HepG2 (cell line): ENCODE data around the gene PTPRO. TPM values are rescaled to one million over a fixed set of nuclear protein-coding genes. Genes with fewer than 3 reads are reported as not detected.

Experiments used
- ATAC-seq: fragments of 200-7000 bp; cut with Tn5 transposase; 3 replicates; pipeline ENCODE4 v1.9.1; 2020; ENCODE audit warnings: mild to moderate bottlenecking, moderate library complexity
- BruUV-seq: library from RNA; stranded (reverse); fragments of 400-500 nt; replicated peaks from 2 replicates; lab custom pipeline; 2021; lab: Mats Ljungman, UMichigan
- CTCF ChIA-PET: fragments of 300-600 bp; formaldehyde crosslinking; extraction: SDS; loops from one replicate; lab custom pipeline; 2021; ENCODE audit warnings: low total read pairs, inconsistent platforms, low intra/inter-chr PET ratio; lab: Yijun Ruan, JAX
- POLR2A ChIA-PET: fragments of 350-600 bp; sonication (Branson Sonifier 250); formaldehyde crosslinking; loops from one replicate; lab custom pipeline; 2020; ENCODE audit warnings: antibody characterized with exemption, inconsistent platforms; lab: Yijun Ruan, JAX
- DNase-seq: peaks from one replicate; pipeline ENCODE4 v3.0.0-alpha.2; 2015; ENCODE audit warnings: low spot score
- FAIRE-seq: peaks from 3 replicates; lab custom pipeline; 2011; peaks lifted over from hg19 to GRCh38; lab: Jason Lieb, UNC
- H2AFZ ChIP-seq: one replicate; pipeline ENCODE4 v1.6.1; 2011; ENCODE audit warnings: low read length, inconsistent platforms
- H3K27ac ChIP-seq: fragments of 300-600 bp; 3 replicates; pipeline ENCODE4 v1.8.0; 2011; ENCODE audit warnings: mixed run types, mild to moderate bottlenecking, mixed read lengths, low read length, inconsistent platforms; ENCODE audit not compliant: insufficient read depth; ENCODE audit errors: extremely low read length
- H3K27me3 ChIP-seq, 2 experiments: fragments of 200-600 bp in 1 of 2; 2 replicates in 1 of 2; 3 replicates in 1 of 2; pipeline versions ENCODE4 v1.6.0 to v1.8.0; 2011; ENCODE audit warnings: low read length in 2 of 2, mild to moderate bottlenecking in 2 of 2, moderate library complexity in 2 of 2, inconsistent platforms in 1 of 2; ENCODE audit not compliant: insufficient read depth in 2 of 2, control insufficient read depth in 1 of 2
- H3K36me3 ChIP-seq, 2 experiments: fragments of 200-600 bp in 1 of 2; replicated peaks in 1 of 2; 2 replicates in 1 of 2; 3 replicates in 1 of 2; pipeline versions ENCODE4 v1.5.1 to v1.8.0; 2011; ENCODE audit warnings: low read length in 2 of 2, inconsistent platforms in 1 of 2; ENCODE audit not compliant: insufficient read depth in 2 of 2, control insufficient read depth in 1 of 2
- H3K4me1 ChIP-seq: 2 replicates; pipeline ENCODE4 v1.5.1; 2012; ENCODE audit warnings: low read length, inconsistent platforms; ENCODE audit not compliant: insufficient read depth
- H3K4me2 ChIP-seq: 2 replicates; pipeline ENCODE4 v1.6.0; 2011; ENCODE audit warnings: low read depth, low read length, inconsistent platforms
- H3K4me3 ChIP-seq, 3 experiments: fragments of 200-600 bp in 1 of 3; sonication (generic), shearing (Covaris generic) in 1 of 3; replicated peaks in 1 of 3; 2 replicates each; pipeline ENCODE4 v1.5.1; 2011 to 2016; ENCODE audit warnings: low read length in 3 of 3, inconsistent platforms in 2 of 3, low read depth in 2 of 3, mild to moderate bottlenecking in 2 of 3, control low read depth in 1 of 3, mixed read lengths in 1 of 3; ENCODE audit not compliant: insufficient read depth in 1 of 3
- H3K79me2 ChIP-seq: one replicate; pipeline ENCODE4 v1.6.1; 2011; ENCODE audit warnings: low read length, inconsistent platforms; ENCODE audit not compliant: insufficient read depth
- H3K9ac ChIP-seq: 2 replicates; pipeline ENCODE4 v1.6.0; 2011; ENCODE audit warnings: mild to moderate bottlenecking, low read depth, low read length, inconsistent platforms; ENCODE audit not compliant: insufficient read depth
- H3K9me3 ChIP-seq: 2 replicates; pipeline ENCODE4 v1.5.1; 2012; ENCODE audit warnings: mild to moderate bottlenecking, low read length
- H4K20me1 ChIP-seq: 2 replicates; pipeline ENCODE4 v1.6.0; 2011; ENCODE audit warnings: inconsistent platforms, mild to moderate bottlenecking, low read length, moderate library complexity; ENCODE audit not compliant: insufficient read depth
- GTF3A ChIP-seq: sonication (generic); formaldehyde crosslinking; conservative IDR thresholded peaks from 2 replicates; pipeline ENCODE4 v1.4.0; 2020; ENCODE audit warnings: mild to moderate bottlenecking, missing genetic modification reagents
- HOXA7 ChIP-seq: sonication (generic); formaldehyde crosslinking; IDR thresholded peaks from 2 replicates; pipeline ENCODE4 v1.8.1; 2022; ENCODE audit warnings: mild to moderate bottlenecking, missing genetic modification reagents, moderate library complexity
- ZNF761 ChIP-seq: sonication (generic); formaldehyde crosslinking; conservative IDR thresholded peaks from 2 replicates; pipeline ENCODE4 v1.4.0; 2020; ENCODE audit warnings: mild to moderate bottlenecking, missing genetic modification reagents
- ZNF768 ChIP-seq: sonication (generic); formaldehyde crosslinking; IDR thresholded peaks from 2 replicates; pipeline ENCODE4 v1.4.0; 2020; ENCODE audit warnings: missing genetic modification reagents
- WGBS: methylation state at CpG from one replicate; pipeline ENCODE4 v1.1.6; 2017; ENCODE audit warnings: low lambda C conversion rate; 5-methylcytosine and 5-hydroxymethylcytosine counted together
- in situ Hi-C: cut with HindIII; loops from 2 replicates; pipeline ENCODE4 v1.10.0; 2017; ENCODE audit warnings: low pct_unique_long_range_greater_than_20kb; ENCODE audit not compliant: extremely low pct_ligation_motif_present
- intact Hi-C: fragments of 100-400 bp; cut with micrococcal nuclease; formaldehyde crosslinking; loops from one replicate; pipeline ENCODE4 v1.10.0; 2022; ENCODE audit not compliant: unreplicated experiment
- polyA plus RNA-seq, 8 experiments: library from polyadenylated mRNA; depleted of rRNA in 3 of 8; stranded (reverse) in 7 of 8; unstranded in 1 of 8; fragments of >200 nt; fragmentation: Illumina TruSeq in 4 of 8; extraction: Trizol in 4 of 8; gene quantifications; 2 replicates each; pipeline versions ENCODE4 v1.2.1 to v1.2.3, GENCODE V29; 2011 to 2016; ENCODE audit warnings: low read depth in 4 of 8, missing spikeins in 1 of 8, mixed read lengths in 1 of 8; ENCODE audit not compliant: insufficient read depth in 1 of 8
- total RNA-seq, 5 experiments: library from RNA; depleted of rRNA; stranded (reverse); fragments of >200 nt; fragmentation: Illumina TruSeq; extraction: Trizol; gene quantifications; 2 replicates each; pipeline ENCODE4 v1.2.3, GENCODE V29; 2016; ENCODE audit warnings: low read depth in 1 of 5
- TF ChIP-seq, protein P1 (sequence below): sonication (generic); formaldehyde crosslinking; IDR thresholded peaks from 2 replicates; pipeline ENCODE4 v1.5.0; 2020; ENCODE audit warnings: mild to moderate bottlenecking, missing genetic modification reagents, borderline replicate concordance
- TF ChIP-seq, protein P2 (sequence below): sonication (generic); formaldehyde crosslinking; IDR thresholded peaks from 2 replicates; pipeline ENCODE4 v1.5.0; 2020; ENCODE audit warnings: mild to moderate bottlenecking, missing genetic modification reagents, borderline replicate concordance

Gene PTPRO
- total and polyA plus RNA-seq, 2 of the 13 experiments (the other 11 are each of a cell fraction or from before 2014, with no cell fraction given) = 0.04 TPM; not detected in 1

DNA sequence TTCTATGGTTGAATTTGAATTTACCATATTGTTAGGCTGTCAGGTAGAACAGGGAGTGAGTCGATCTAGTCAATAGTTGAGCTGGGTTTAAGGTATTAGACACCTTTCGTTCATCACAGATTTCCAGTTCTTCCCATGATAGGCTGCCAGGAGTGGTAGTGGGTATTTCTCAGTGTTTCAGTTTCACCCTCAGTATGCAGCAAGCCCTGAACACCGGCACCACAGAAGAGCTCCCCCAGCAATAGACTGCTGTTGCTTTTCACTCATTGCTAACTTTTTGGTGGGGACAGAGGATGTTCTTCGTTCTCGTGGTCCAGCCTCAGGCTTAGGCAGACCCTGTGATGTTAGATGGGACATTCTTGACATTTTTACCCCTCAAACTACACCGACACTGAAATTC lies 164.6 kb downstream of the PTPRO start:
- Histone ChIP-seq H3K4me2 (no peak overlapping the region), H3K4me1 (no peaks in the 10 kb centered on the region), H3K27ac (no peak overlapping the region), H3K36me3 (no peaks in the 10 kb centered on the region), H3K4me3 (no peak overlapping the region), H3K9me3 (no peaks in the 10 kb centered on the region), H3K9ac (no peak overlapping the region), H3K79me2 (no peaks in the 10 kb centered on the region), H2AFZ (no peak overlapping the region), H3K27me3 (no peaks in the 10 kb centered on the region; a peak in 1 of 5 replicates), H4K20me1 (no peaks in the 10 kb centered on the region)
- POLR2A ChIA-PET = no interaction called here
- WGBS = 18% methylated on average over 5 of the region's 6 CpGs
- no peak for DNase-seq
- no peak for TF ChIP-seq GTF3A (CRISPR knock-in tag)
- TF ChIP-seq ZNF768 (CRISPR knock-in tag) = no peak
- TF ChIP-seq, protein P1, sequence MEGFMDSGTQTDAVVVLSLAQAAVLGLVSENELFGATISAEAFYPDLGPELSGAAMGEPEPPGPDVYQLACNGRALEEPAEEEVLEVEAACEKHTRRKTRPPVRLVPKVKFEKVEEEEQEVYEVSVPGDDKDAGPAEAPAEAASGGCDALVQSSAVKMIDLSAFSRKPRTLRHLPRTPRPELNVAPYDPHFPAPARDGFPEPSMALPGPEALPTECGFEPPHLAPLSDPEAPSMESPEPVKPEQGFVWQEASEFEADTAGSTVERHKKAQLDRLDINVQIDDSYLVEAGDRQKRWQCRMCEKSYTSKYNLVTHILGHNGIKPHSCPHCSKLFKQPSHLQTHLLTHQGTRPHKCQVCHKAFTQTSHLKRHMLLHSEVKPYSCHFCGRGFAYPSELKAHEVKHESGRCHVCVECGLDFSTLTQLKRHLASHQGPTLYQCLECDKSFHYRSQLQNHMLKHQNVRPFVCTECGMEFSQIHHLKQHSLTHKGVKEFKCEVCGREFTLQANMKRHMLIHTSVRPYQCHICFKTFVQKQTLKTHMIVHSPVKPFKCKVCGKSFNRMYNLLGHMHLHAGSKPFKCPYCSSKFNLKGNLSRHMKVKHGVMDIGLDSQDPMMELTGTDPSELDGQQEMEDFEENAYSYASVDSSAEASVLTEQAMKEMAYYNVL (CRISPR knock-in tag) = no peak
- TF ChIP-seq, protein P2, sequence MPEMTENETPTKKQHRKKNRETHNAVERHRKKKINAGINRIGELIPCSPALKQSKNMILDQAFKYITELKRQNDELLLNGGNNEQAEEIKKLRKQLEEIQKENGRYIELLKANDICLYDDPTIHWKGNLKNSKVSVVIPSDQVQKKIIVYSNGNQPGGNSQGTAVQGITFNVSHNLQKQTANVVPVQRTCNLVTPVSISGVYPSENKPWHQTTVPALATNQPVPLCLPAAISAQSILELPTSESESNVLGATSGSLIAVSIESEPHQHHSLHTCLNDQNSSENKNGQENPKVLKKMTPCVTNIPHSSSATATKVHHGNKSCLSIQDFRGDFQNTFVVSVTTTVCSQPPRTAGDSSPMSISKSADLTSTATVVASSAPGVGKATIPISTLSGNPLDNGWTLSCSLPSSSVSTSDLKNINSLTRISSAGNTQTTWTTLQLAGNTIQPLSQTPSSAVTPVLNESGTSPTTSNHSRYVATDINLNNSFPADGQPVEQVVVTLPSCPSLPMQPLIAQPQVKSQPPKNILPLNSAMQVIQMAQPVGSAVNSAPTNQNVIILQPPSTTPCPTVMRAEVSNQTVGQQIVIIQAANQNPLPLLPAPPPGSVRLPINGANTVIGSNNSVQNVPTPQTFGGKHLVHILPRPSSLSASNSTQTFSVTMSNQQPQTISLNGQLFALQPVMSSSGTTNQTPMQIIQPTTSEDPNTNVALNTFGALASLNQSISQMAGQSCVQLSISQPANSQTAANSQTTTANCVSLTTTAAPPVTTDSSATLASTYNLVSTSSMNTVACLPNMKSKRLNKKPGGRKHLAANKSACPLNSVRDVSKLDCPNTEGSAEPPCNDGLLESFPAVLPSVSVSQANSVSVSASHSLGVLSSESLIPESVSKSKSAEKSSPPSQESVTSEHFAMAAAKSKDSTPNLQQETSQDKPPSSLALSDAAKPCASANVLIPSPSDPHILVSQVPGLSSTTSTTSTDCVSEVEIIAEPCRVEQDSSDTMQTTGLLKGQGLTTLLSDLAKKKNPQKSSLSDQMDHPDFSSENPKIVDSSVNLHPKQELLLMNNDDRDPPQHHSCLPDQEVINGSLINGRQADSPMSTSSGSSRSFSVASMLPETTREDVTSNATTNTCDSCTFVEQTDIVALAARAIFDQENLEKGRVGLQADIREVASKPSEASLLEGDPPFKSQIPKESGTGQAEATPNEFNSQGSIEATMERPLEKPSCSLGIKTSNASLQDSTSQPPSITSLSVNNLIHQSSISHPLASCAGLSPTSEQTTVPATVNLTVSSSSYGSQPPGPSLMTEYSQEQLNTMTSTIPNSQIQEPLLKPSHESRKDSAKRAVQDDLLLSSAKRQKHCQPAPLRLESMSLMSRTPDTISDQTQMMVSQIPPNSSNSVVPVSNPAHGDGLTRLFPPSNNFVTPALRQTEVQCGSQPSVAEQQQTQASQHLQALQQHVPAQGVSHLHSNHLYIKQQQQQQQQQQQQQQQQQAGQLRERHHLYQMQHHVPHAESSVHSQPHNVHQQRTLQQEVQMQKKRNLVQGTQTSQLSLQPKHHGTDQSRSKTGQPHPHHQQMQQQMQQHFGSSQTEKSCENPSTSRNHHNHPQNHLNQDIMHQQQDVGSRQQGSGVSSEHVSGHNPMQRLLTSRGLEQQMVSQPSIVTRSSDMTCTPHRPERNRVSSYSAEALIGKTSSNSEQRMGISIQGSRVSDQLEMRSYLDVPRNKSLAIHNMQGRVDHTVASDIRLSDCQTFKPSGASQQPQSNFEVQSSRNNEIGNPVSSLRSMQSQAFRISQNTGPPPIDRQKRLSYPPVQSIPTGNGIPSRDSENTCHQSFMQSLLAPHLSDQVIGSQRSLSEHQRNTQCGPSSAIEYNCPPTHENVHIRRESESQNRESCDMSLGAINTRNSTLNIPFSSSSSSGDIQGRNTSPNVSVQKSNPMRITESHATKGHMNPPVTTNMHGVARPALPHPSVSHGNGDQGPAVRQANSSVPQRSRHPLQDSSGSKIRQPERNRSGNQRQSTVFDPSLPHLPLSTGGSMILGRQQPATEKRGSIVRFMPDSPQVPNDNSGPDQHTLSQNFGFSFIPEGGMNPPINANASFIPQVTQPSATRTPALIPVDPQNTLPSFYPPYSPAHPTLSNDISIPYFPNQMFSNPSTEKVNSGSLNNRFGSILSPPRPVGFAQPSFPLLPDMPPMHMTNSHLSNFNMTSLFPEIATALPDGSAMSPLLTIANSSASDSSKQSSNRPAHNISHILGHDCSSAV (CRISPR knock-in tag) = no peak
- TF ChIP-seq HOXA7 (CRISPR knock-in tag) = no peak
- no peak for TF ChIP-seq ZNF761
- in situ Hi-C loops = no loop called here
- no peak for ATAC-seq
- BruUV-seq = no TSS peak
- FAIRE-seq = no peak
- CTCF ChIA-PET = no interaction called here
- intact Hi-C loops = no loop called here
